Fibroblast of lung (primary cell): Measurements from ENCODE around the gene ACAT2. TPM values are rescaled to one million over a fixed set of nuclear protein-coding genes. Genes with fewer than 3 reads are reported as not detected.
A peak's percentile ranks its signal among the peaks of the same experiment; 100 is the strongest.

Experiments used
- DNase-seq, 2 donors: peaks; one replicate each; pipeline versions ENCODE4 v3.0.0 to v3.0.0-alpha.2; 2010; ENCODE audit warnings: low read depth in 2 of 2
- H2AFZ ChIP-seq: 2 replicates; pipeline ENCODE4 v1.5.1; 2012; ENCODE audit warnings: low read length, control low read depth, inconsistent platforms
- H3K27ac ChIP-seq: 2 replicates; pipeline ENCODE4 v1.5.1; 2011; ENCODE audit warnings: low read length, control low read depth; ENCODE audit not compliant: insufficient read depth
- H3K27me3 ChIP-seq: 2 replicates; pipeline ENCODE4 v1.5.1; 2011; ENCODE audit warnings: mild to moderate bottlenecking, low read length; ENCODE audit not compliant: control insufficient read depth, insufficient read depth
- H3K36me3 ChIP-seq: 2 replicates; pipeline ENCODE4 v1.5.1; 2011; ENCODE audit warnings: low read length; ENCODE audit not compliant: control insufficient read depth, insufficient read depth
- H3K4me1 ChIP-seq: 2 replicates; pipeline ENCODE4 v1.5.1; 2011; ENCODE audit warnings: low read length; ENCODE audit not compliant: control insufficient read depth, insufficient read depth; ENCODE audit errors: extremely low read depth
- H3K4me2 ChIP-seq: 2 replicates; pipeline ENCODE4 v1.5.1; 2011; ENCODE audit warnings: low read length, control low read depth; ENCODE audit not compliant: insufficient read depth; ENCODE audit errors: extremely low read depth
- H3K4me3 ChIP-seq, 4 experiments: fragments of 200-600 bp in 1 of 4; sonication (generic) in 1 of 4; replicated peaks in 1 of 4; 2 replicates each; pipeline ENCODE4 v1.5.1; 2011 to 2016; ENCODE audit warnings: low read length in 4 of 4, low read depth in 3 of 4, mild to moderate bottlenecking in 3 of 4, control low read depth in 2 of 4, inconsistent platforms in 1 of 4, mixed read lengths in 1 of 4; ENCODE audit not compliant: insufficient read depth in 1 of 4; ENCODE audit errors: control extremely low read depth in 1 of 4
- H3K79me2 ChIP-seq: 2 replicates; pipeline ENCODE4 v1.5.1; 2012; ENCODE audit warnings: mild to moderate bottlenecking, low read length, inconsistent platforms; ENCODE audit not compliant: control insufficient read depth, insufficient read depth
- H3K9ac ChIP-seq: 2 replicates; pipeline ENCODE4 v1.5.1; 2011; ENCODE audit warnings: mild to moderate bottlenecking, low read length, control low read depth; ENCODE audit not compliant: insufficient read depth
- H3K9me3 ChIP-seq: 2 replicates; pipeline ENCODE4 v1.5.1; 2012; ENCODE audit warnings: low read depth, low read length; ENCODE audit not compliant: control insufficient read depth, insufficient read depth
- H4K20me1 ChIP-seq: 2 replicates; pipeline ENCODE4 v1.5.1; 2011; ENCODE audit warnings: low read length; ENCODE audit not compliant: control insufficient read depth, insufficient read depth; ENCODE audit errors: extremely low read depth
- EZH2 ChIP-seq: IDR thresholded peaks from 2 replicates; pipeline ENCODE4 v1.5.1; 2012; ENCODE audit warnings: low read length, control low read depth, mild to moderate bottlenecking; ENCODE audit errors: missing control alignments
- polyA plus RNA-seq, 2 donors: library from polyadenylated mRNA; depleted of rRNA in 1 of 2; stranded (reverse) in 1 of 2; unstranded in 1 of 2; fragments of >200 nt; gene quantifications; 2 replicates each; pipeline ENCODE4 v1.2.1, GENCODE V29; 2011 to 2012; ENCODE audit warnings: missing spikeins in 1 of 2
- total RNA-seq: library from RNA; depleted of rRNA; stranded (reverse); fragments of >200 nt; gene quantifications from 2 replicates; pipeline ENCODE4 v1.2.1, GENCODE V29; 2014
- TF ChIP-seq, protein P1 (sequence below), 2 donors: IDR thresholded peaks in 1 of 2; conservative IDR thresholded peaks in 1 of 2; 1 replicate in 1 of 2; 2 replicates in 1 of 2; pipeline ENCODE4 v1.5.1; 2011 to 2012; ENCODE audit warnings: low read length in 2 of 2, control low read depth in 1 of 2, inconsistent platforms in 1 of 2, low read depth in 1 of 2, mild to moderate bottlenecking in 1 of 2

The ACAT2 gene
- total and polyA plus RNA-seq, 2 donors (not counting 1 experiment from before 2014, with no cell fraction given), result 108 to 121 TPM

DNA sequence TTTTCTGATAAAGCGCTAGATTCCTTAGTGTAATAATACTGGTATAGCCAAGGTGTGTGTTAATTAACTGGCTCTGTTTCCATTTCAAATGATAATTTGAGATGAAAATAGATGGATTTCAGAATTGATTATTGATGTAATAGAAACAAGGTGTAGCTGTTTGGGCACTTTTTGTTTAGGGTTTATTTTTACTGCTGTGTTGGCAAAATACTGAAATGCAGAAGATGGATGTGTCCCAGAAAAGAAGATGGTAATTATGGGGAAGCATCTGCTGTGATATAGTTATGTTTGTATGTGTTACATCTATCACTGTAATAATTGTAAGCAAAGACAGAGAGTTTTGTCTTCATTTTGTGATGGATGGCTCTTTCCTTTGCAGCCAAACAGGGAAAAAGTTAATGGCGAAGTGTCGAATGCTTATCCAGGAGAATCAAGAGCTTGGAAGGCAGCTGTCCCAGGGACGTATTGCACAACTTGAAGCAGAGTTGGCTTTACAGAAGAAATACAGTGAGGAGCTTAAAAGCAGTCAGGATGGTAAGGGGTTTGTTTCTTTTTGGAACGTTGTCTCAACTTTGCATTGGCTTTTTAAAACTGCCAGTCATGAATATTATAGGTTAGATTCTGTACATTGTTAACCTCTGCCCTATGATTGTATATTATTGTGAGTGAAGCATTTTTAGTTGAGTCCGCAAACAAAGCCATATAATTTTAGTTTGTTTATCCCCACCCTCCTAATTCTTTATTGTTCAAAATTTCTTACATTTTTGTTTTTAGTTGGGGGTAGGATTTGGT is 8.6 kb upstream of the ACAT2 start:
- no peak for TF ChIP-seq EZH2
- TF ChIP-seq, protein P1, sequence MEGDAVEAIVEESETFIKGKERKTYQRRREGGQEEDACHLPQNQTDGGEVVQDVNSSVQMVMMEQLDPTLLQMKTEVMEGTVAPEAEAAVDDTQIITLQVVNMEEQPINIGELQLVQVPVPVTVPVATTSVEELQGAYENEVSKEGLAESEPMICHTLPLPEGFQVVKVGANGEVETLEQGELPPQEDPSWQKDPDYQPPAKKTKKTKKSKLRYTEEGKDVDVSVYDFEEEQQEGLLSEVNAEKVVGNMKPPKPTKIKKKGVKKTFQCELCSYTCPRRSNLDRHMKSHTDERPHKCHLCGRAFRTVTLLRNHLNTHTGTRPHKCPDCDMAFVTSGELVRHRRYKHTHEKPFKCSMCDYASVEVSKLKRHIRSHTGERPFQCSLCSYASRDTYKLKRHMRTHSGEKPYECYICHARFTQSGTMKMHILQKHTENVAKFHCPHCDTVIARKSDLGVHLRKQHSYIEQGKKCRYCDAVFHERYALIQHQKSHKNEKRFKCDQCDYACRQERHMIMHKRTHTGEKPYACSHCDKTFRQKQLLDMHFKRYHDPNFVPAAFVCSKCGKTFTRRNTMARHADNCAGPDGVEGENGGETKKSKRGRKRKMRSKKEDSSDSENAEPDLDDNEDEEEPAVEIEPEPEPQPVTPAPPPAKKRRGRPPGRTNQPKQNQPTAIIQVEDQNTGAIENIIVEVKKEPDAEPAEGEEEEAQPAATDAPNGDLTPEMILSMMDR (conservative IDR thresholded peaks at IDR 0.05 in 1 of 2, IDR thresholded peaks at IDR 0.05 in 1 of 2; ENCODE audit: low read depth in 1 of 2, low read length in 2 of 2), result no peak
- peak in 1 of 2 donors; percentile 29 for DNase-seq
- Histone ChIP-seq H3K4me2 (no peak overlapping the region), H2AFZ (no peak overlapping the region), H3K9ac (no peak overlapping the region), H4K20me1 (no peaks in the 10 kb centered on the region), H3K9me3 (no peaks in the 10 kb centered on the region), H3K36me3 (peaks cover 19% of the 10 kb centered on the region), H3K27ac (no peak overlapping the region), H3K79me2 (peaks cover 5% of the 10 kb centered on the region), H3K4me1 (peaks cover under 1% of the 10 kb centered on the region), H3K4me3 (no peak overlapping the region), H3K27me3 (no peaks in the 10 kb centered on the region)

DNA sequence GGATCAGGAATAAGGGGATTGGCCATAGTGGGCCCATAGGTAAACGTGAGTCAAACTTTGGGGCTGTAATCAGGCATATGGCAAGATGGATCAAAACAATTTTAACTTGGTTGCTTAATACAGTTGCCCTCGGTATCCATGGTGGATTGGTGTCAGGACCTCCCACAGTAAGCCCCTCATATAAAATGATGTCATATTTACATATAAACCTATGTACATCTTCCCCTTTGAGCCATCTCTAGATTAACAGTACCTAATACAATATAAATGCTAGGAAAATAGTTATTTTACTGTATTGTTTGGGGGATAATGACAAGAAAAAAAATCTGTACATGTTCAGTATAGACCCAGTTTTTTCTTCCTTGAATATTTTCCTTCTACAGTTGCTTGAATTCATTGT is 7.4 kb upstream of the ACAT2 start:
- Histone ChIP-seq H3K36me3 (peaks cover 22% of the 10 kb centered on the region), H3K9ac (no peak overlapping the region), H3K27ac (no peak overlapping the region), H3K9me3 (no peaks in the 10 kb centered on the region), H3K4me2 (no peak overlapping the region), H3K27me3 (no peaks in the 10 kb centered on the region), H3K4me3 (no peak overlapping the region), H3K79me2 (peaks cover 5% of the 10 kb centered on the region), H3K4me1 (peaks cover 5% of the 10 kb centered on the region), H4K20me1 (no peaks in the 10 kb centered on the region), H2AFZ (no peak overlapping the region)
- DNase-seq, result no peak
- no peak for TF ChIP-seq EZH2
- TF ChIP-seq, protein P1 (conservative IDR thresholded peaks at IDR 0.05 in 1 of 2, IDR thresholded peaks at IDR 0.05 in 1 of 2; ENCODE audit: low read depth in 1 of 2, low read length in 2 of 2), result no peak

GRCh38 chr6:159754959-159755914 is 6.6 kb upstream of the ACAT2 start:
- H3K79me2 ChIP-seq, result peaks cover 5% of the 10 kb centered on the region
- peak; percentile 6 to 11 for DNase-seq
- H2AFZ ChIP-seq, result no peak overlapping the region
- H3K9ac ChIP-seq, result no peak overlapping the region
- no peak overlapping the region for H3K27ac ChIP-seq
- H3K4me3 ChIP-seq, result no peak overlapping the region
- H3K27me3 ChIP-seq, result no peaks in the 10 kb centered on the region
- H3K4me1 ChIP-seq, result peaks cover 5% of the 10 kb centered on the region
- H3K9me3 ChIP-seq, result no peaks in the 10 kb centered on the region
- peaks cover 22% of the 10 kb centered on the region for H3K36me3 ChIP-seq
- no peak for TF ChIP-seq EZH2
- TF ChIP-seq, protein P1 (conservative IDR thresholded peaks at IDR 0.05 in 1 of 2, IDR thresholded peaks at IDR 0.05 in 1 of 2; ENCODE audit: low read depth in 1 of 2, low read length in 2 of 2), result no peak
- H4K20me1 ChIP-seq, result no peaks in the 10 kb centered on the region
- H3K4me2 ChIP-seq, result no peak overlapping the region
